ENCODE results near the gene IL4I1.

- TF ChIP-seq CTCF (IDR thresholded peaks at IDR 0.05; ENCODE audit: control extremely low read depth in 1 of 3, insufficient read depth in 1 of 3, low read depth in 1 of 3, low read length in 3 of 3) = no peak
- TF ChIP-seq NANOG (IDR thresholded peaks at IDR 0.05; ENCODE audit: insufficient read depth, low read depth, low read length, poor library complexity, severe bottlenecking) = no peak
- TF ChIP-seq CHD2 (IDR thresholded peaks at IDR 0.05; ENCODE audit: low read length) = no peak
- TF ChIP-seq POLR2A (IDR thresholded peaks at IDR 0.05; ENCODE audit: control extremely low read depth in 1 of 2, low read depth in 2 of 2, low read length in 2 of 2) = peak in 1 of 2 experiments; percentile 37; a peak in 1 of 3 replicates
- TF ChIP-seq KDM5A (IDR thresholded peaks at IDR 0.05; ENCODE audit: low read length) = no peak
- TF ChIP-seq TAF1 (IDR thresholded peaks at IDR 0.05; ENCODE audit: low read depth, low read length) = no peak
- TF ChIP-seq TEAD4 (IDR thresholded peaks at IDR 0.05; ENCODE audit: low read depth, low read length) = no peak
- no peak for TF ChIP-seq SP1 (IDR thresholded peaks at IDR 0.05; ENCODE audit: low read depth, low read length)
- TF ChIP-seq, protein P1, sequence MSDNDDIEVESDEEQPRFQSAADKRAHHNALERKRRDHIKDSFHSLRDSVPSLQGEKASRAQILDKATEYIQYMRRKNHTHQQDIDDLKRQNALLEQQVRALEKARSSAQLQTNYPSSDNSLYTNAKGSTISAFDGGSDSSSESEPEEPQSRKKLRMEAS (IDR thresholded peaks at IDR 0.05) = no peak
- no peak for TF ChIP-seq BACH1 (IDR thresholded peaks at IDR 0.05; ENCODE audit: low read length)
Measured at GRCh38 chr19:49861107-49861506, 35.6 kb downstream of the IL4I1 start.

All from H1 (cell line).